Panc1 (cell line): ENCODE measurements around the gene CGB1. TPM values are rescaled to one million over a fixed set of nuclear protein-coding genes. Genes with fewer than 3 reads are reported as not detected.

Source experiments
- ATAC-seq: fragments of 200-7000 bp; cut with Tn5 transposase; 2 replicates; pipeline ENCODE4 v1.9.1; 2020; ENCODE audit warnings: mild to moderate bottlenecking, moderate library complexity
- BruUV-seq: library from RNA; stranded (reverse); fragments of 400-500 nt; replicated peaks from 2 replicates; lab custom pipeline; 2021; lab: Mats Ljungman, UMichigan
- CTCF ChIA-PET: fragments of 300-600 bp; sonication (Branson Sonifier 250); formaldehyde crosslinking; loops from one replicate; lab custom pipeline; 2022; ENCODE audit warnings: antibody characterized with exemption; lab: Charles Lee
- POLR2A ChIA-PET: fragments of 300-600 bp; sonication (Branson Sonifier 250); formaldehyde crosslinking; loops from one replicate; lab custom pipeline; 2022; ENCODE audit warnings: antibody characterized with exemption; lab: Charles Lee
- DNase-seq: peaks from one replicate; pipeline ENCODE4 v3.0.0-alpha.2; 2010; ENCODE audit warnings: low read depth, low spot score
- H3K27ac ChIP-seq: 2 replicates; pipeline ENCODE4 v1.5.1; 2011; ENCODE audit warnings: mild to moderate bottlenecking, low read length, inconsistent platforms
- H3K27me3 ChIP-seq: fragments of 200-500 bp; sonication (Bioruptor generic); 2 replicates; pipeline ENCODE4 v1.6.0; 2014; ENCODE audit warnings: low read length, inconsistent platforms; ENCODE audit not compliant: control insufficient read depth, insufficient read depth
- H3K36me3 ChIP-seq: fragments of 200-500 bp; sonication (Bioruptor generic); 2 replicates; pipeline ENCODE4 v1.5.1; 2014; ENCODE audit warnings: inconsistent platforms, mild to moderate bottlenecking, low read length, moderate library complexity; ENCODE audit not compliant: control insufficient read depth, insufficient read depth
- H3K4me1 ChIP-seq: 2 replicates; pipeline ENCODE4 v1.5.1; 2011; ENCODE audit warnings: inconsistent platforms, mild to moderate bottlenecking, low read length, moderate library complexity; ENCODE audit not compliant: control insufficient read depth, insufficient read depth
- H3K4me3 ChIP-seq, 2 experiments: 2 replicates each; pipeline ENCODE4 v1.5.1; 2011 to 2012; ENCODE audit warnings: low read depth in 2 of 2, low read length in 2 of 2, mild to moderate bottlenecking in 2 of 2, inconsistent platforms in 1 of 2, moderate library complexity in 1 of 2
- H3K9me3 ChIP-seq: fragments of 200-500 bp; sonication (Bioruptor generic); 2 replicates; pipeline ENCODE4 v1.5.1; 2014; ENCODE audit warnings: low read depth, mild to moderate bottlenecking, inconsistent platforms, low read length, moderate library complexity; ENCODE audit not compliant: control insufficient read depth, insufficient read depth
- POLR2AphosphoS5 ChIP-seq: IDR thresholded peaks from 2 replicates; pipeline ENCODE4 v1.6.1; 2012; ENCODE audit warnings: mild to moderate bottlenecking, low read depth, low read length, moderate library complexity
- SIN3A ChIP-seq: IDR thresholded peaks from 2 replicates; pipeline ENCODE4 v1.6.1; 2012; ENCODE audit warnings: low read depth, mild to moderate bottlenecking, low read length, moderate library complexity, borderline replicate concordance; ENCODE audit not compliant: insufficient read depth
- TCF7L2 ChIP-seq: IDR thresholded peaks from 2 replicates; pipeline ENCODE4 v1.6.1; 2011; ENCODE audit warnings: mild to moderate bottlenecking, low read depth, low read length, inconsistent platforms
- in situ Hi-C: cut with HindIII; loops from 2 replicates; pipeline ENCODE4 v1.10.0; 2016; ENCODE audit warnings: low sequenced_read_pairs, low pct_unique_long_range_greater_than_20kb
- intact Hi-C: fragments of 100-400 bp; cut with micrococcal nuclease; formaldehyde crosslinking; loops from one replicate; pipeline ENCODE4 v1.10.0; 2022; ENCODE audit not compliant: unreplicated experiment
- total RNA-seq: library from RNA; stranded (reverse); gene quantifications from one replicate; pipeline ENCODE4 v1.2.1, GENCODE V29; 2021; ENCODE audit not compliant: unreplicated experiment
- TF ChIP-seq, protein P1 (sequence below), 2 experiments: IDR thresholded peaks; 2 replicates each; pipeline ENCODE4 v1.6.1; 2011 to 2012; ENCODE audit warnings: low read depth in 2 of 2, control low read depth in 1 of 2, low read length in 1 of 2, mild to moderate bottlenecking in 1 of 2, moderate library complexity in 1 of 2; ENCODE audit not compliant: insufficient read depth in 1 of 2
- TF ChIP-seq, protein P2 (sequence below): fragments of 450-650 bp; IDR thresholded peaks from 2 replicates; pipeline ENCODE4 v1.5.1; 2017; ENCODE audit warnings: mild to moderate bottlenecking

CGB1 gene
- total RNA-seq, 1 experiment from 2014 or later = not detected

DNA sequence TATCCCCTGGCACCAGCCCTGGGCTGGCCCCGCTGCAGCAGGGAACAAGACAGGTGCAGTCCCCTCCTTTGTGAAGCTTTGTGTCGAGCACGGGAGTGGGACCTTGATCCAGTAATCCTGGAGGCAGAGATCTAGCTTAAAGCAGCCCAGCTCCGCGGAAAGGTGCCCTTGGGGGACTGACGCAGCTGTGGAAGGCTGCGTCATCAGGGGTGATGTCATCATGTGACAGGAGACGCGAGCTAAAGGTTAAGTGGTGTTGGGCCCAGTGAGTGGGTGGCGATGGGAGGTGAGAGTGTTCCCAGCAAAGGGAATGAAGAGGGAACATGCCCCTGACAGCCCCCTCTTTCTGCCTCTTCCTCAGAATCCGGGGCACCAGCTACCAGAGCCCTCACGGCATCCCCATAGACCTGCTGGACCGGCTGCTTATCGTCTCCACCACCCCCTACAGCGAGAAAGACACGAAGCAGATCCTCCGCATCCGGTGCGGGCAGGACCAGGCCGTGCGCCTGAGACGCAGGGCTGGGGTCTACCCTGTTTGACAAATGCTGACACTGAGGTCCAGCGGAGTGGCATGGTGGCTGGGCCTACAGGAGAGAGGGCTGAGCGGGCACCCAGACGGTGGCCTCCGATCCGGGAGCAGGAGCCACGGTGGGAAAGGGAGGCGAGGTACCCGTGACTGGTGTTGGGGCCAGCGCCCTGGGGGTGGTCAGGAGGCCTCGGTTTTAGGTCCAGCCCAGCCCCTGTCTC lies 22.4 kb downstream of the CGB1 start:
- TF ChIP-seq, protein P1, sequence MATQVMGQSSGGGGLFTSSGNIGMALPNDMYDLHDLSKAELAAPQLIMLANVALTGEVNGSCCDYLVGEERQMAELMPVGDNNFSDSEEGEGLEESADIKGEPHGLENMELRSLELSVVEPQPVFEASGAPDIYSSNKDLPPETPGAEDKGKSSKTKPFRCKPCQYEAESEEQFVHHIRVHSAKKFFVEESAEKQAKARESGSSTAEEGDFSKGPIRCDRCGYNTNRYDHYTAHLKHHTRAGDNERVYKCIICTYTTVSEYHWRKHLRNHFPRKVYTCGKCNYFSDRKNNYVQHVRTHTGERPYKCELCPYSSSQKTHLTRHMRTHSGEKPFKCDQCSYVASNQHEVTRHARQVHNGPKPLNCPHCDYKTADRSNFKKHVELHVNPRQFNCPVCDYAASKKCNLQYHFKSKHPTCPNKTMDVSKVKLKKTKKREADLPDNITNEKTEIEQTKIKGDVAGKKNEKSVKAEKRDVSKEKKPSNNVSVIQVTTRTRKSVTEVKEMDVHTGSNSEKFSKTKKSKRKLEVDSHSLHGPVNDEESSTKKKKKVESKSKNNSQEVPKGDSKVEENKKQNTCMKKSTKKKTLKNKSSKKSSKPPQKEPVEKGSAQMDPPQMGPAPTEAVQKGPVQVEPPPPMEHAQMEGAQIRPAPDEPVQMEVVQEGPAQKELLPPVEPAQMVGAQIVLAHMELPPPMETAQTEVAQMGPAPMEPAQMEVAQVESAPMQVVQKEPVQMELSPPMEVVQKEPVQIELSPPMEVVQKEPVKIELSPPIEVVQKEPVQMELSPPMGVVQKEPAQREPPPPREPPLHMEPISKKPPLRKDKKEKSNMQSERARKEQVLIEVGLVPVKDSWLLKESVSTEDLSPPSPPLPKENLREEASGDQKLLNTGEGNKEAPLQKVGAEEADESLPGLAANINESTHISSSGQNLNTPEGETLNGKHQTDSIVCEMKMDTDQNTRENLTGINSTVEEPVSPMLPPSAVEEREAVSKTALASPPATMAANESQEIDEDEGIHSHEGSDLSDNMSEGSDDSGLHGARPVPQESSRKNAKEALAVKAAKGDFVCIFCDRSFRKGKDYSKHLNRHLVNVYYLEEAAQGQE (IDR thresholded peaks at IDR 0.05; ENCODE audit: insufficient read depth in 1 of 2, low read depth in 2 of 2, low read length in 1 of 2) = no peak
- no peak for TF ChIP-seq SIN3A
- TF ChIP-seq, protein P2, sequence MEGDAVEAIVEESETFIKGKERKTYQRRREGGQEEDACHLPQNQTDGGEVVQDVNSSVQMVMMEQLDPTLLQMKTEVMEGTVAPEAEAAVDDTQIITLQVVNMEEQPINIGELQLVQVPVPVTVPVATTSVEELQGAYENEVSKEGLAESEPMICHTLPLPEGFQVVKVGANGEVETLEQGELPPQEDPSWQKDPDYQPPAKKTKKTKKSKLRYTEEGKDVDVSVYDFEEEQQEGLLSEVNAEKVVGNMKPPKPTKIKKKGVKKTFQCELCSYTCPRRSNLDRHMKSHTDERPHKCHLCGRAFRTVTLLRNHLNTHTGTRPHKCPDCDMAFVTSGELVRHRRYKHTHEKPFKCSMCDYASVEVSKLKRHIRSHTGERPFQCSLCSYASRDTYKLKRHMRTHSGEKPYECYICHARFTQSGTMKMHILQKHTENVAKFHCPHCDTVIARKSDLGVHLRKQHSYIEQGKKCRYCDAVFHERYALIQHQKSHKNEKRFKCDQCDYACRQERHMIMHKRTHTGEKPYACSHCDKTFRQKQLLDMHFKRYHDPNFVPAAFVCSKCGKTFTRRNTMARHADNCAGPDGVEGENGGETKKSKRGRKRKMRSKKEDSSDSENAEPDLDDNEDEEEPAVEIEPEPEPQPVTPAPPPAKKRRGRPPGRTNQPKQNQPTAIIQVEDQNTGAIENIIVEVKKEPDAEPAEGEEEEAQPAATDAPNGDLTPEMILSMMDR = no peak
- no peak for TF ChIP-seq POLR2AphosphoS5
- no peak for TF ChIP-seq TCF7L2
- intact Hi-C loops = no loop called here
- ChIA-PET CTCF (no interaction called here), POLR2A (no interaction called here)
- H3K36me3 ChIP-seq = no peaks in the 10 kb centered on the region; the same call in 1 of the 2 replicates
- H3K27me3 ChIP-seq = no peaks in the 10 kb centered on the region
- no peak for ATAC-seq
- no peaks in the 10 kb centered on the region for H3K4me1 ChIP-seq
- in situ Hi-C loops = no loop called here
- no peak for DNase-seq
- H3K9me3 ChIP-seq = no peaks in the 10 kb centered on the region
- no TSS peak for BruUV-seq
- H3K4me3 ChIP-seq = no peak overlapping the region
- H3K27ac ChIP-seq = no peak overlapping the region

DNA sequence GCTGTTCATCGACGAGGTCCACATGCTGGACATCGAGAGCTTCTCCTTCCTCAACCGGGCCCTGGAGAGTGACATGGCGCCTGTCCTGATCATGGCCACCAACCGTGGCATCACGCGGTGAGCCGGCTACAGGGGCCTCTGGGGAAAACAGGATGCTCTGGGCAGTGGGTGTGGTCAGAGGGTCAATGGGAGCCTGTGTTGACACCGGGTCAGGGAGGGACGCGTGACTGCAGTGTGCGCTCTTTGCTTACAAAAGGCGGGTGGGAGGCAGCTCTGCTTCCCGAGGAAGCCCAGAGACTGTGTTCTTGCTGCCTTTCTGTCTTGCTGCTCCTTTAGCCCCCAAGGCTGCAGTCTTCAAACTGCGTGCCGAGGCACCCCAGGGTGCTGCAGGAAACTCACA lies 25.5 kb downstream of the CGB1 start:
- TF ChIP-seq POLR2AphosphoS5 (no peak), SIN3A (no peak), TCF7L2 (no peak)
- TF ChIP-seq, protein P2 = no peak
- TF ChIP-seq, protein P1 (IDR thresholded peaks at IDR 0.05; ENCODE audit: insufficient read depth in 1 of 2, low read depth in 2 of 2, low read length in 1 of 2) = no peak
- ChIA-PET CTCF (interaction anchor here (0.6 kb wide), 1 partner anchor 13 kb away, joined by 3 read pairs; no protein-coding TSS in a partner anchor), POLR2A (no interaction called here)
- in situ Hi-C loops = no loop called here
- no peak for DNase-seq
- no peak overlapping the region for H3K4me3 ChIP-seq
- no peaks in the 10 kb centered on the region for H3K27me3 ChIP-seq
- no peaks in the 10 kb centered on the region for H3K4me1 ChIP-seq
- H3K36me3 ChIP-seq = no peaks in the 10 kb centered on the region; the same call in 1 of the 2 replicates
- H3K9me3 ChIP-seq = no peaks in the 10 kb centered on the region
- ATAC-seq = no peak
- no peak overlapping the region for H3K27ac ChIP-seq
- intact Hi-C loops = no loop called here
- BruUV-seq = no TSS peak
